Fibroblast of mammary gland (primary cell): ENCODE data around the gene BIRC3.
"Not testable (repeated sequence)": the region's sequence is repeated elsewhere in the genome, so short reads cannot be mapped to it uniquely, and the experiment has no call there.

Experiments
- DNase-seq: peaks from one replicate; pipeline ENCODE4 v3.0.0-alpha.2; 2010; ENCODE audit warnings: low read depth
- H3K4me3 ChIP-seq: 2 replicates; pipeline ENCODE4 v1.5.1; 2011; ENCODE audit warnings: low read depth, mild to moderate bottlenecking, low read length, moderate library complexity; ENCODE audit not compliant: control insufficient read depth
- CTCF ChIP-seq: conservative IDR thresholded peaks from 2 replicates; pipeline ENCODE4 v1.5.1; 2011; ENCODE audit warnings: low read depth, low read length, inconsistent platforms; ENCODE audit not compliant: control insufficient read depth, insufficient read depth

BIRC3 gene

GRCh38 chr11:102367364-102367763 is 50.1 kb downstream of the BIRC3 start:
- peak; percentile 17 for DNase-seq
- TF ChIP-seq CTCF: peak; percentile 3
- H3K4me3 ChIP-seq: no peak overlapping the region

- DNase-seq: no peak
- TF ChIP-seq CTCF: no peak
- H3K4me3 ChIP-seq: no peak overlapping the region
Measured at GRCh38 chr11:102368472-102368871, 51.2 kb downstream of the BIRC3 start.

- H3K4me3 ChIP-seq, DNase-seq: not testable (repeated sequence)
Measured at GRCh38 chr11:102374633-102375424, 57.5 kb downstream of the BIRC3 start.

GRCh38 chr11:102375720-102376399 is 58.6 kb downstream of the BIRC3 start:
- DNase-seq: no peak
- no peak for TF ChIP-seq CTCF

GRCh38 chr11:102377891-102378290 is 60.6 kb downstream of the BIRC3 start:
- TF ChIP-seq CTCF: no peak
- DNase-seq: no peak
- H3K4me3 ChIP-seq: no peak overlapping the region

More at GRCh38 chr11:102375720-102376399, 58.6 kb downstream of the BIRC3 start:
- no peak overlapping the region for H3K4me3 ChIP-seq

- no peak for TF ChIP-seq CTCF
- DNase-seq: no peak
- no peak overlapping the region for H3K4me3 ChIP-seq
Measured at GRCh38 chr11:102378818-102379217, 61.5 kb downstream of the BIRC3 start.

GRCh38 chr11:102382384-102382783 is 65.1 kb downstream of the BIRC3 start:
- no peak overlapping the region for H3K4me3 ChIP-seq
- DNase-seq: peak; percentile 13
- TF ChIP-seq CTCF: no peak
